Fibroblast of gingiva (primary cell): ENCODE measurements around the gene NTM.
A peak's percentile ranks its signal among the peaks of the same experiment; 100 is the strongest.
"Not testable (repeated sequence)": the region's sequence is repeated elsewhere in the genome, so short reads cannot be mapped to it uniquely, and the experiment has no call there.

Source experiments
- DNase-seq: peaks from one replicate; pipeline ENCODE4 v3.0.0-alpha.2; 2011; ENCODE audit warnings: low read depth

Gene NTM

DNA sequence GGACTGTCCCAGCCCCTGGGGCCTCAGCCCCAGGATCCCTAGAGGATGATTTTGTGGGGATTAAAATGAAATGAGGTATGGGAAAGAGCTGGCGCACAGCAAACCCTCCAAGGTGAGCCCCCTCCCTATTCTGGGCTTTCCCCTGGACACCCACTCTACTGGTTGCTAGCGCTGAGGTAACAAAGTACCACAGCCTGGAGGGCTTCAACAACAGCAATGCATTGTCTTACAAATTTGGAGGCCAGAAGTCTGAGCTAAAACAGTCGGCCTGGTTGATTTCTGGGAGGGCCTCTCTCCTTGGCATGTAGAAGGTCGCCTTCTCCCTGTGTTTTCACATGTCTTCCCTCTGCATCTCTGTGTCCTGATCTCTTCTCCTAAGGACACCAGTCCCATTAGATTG lies 913.6 kb downstream of the NTM start:
- DNase-seq, result no peak

DNA sequence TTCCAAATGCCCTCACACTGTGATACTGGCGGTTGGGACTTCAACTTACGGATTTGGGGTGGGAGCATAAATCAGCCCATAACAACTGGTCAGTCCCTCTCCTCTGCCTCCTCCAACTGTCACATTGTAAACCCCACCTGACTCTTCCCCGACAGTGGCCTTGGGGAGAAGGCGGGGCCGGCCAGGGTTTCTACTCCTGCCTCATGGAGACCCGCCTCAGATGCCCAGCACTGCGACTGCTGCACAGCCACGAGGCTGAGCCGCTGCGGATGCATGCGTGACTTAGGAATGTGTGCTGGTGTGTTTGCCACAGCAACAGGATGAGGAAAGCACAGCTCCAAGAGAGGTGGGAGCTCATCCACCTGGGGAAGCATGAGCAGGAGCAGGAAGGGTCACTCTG lies 914.2 kb downstream of the NTM start:
- no peak for DNase-seq

- DNase-seq, result no peak
These were observed 915.2 kb downstream of the NTM start for GRCh38 chr11:132285631-132286030.

GRCh38 chr11:132286106-132286505 lies 915.7 kb downstream of the NTM start:
- DNase-seq, result no peak

GRCh38 chr11:132288036-132288435 lies 917.6 kb downstream of the NTM start:
- DNase-seq, result no peak

DNA sequence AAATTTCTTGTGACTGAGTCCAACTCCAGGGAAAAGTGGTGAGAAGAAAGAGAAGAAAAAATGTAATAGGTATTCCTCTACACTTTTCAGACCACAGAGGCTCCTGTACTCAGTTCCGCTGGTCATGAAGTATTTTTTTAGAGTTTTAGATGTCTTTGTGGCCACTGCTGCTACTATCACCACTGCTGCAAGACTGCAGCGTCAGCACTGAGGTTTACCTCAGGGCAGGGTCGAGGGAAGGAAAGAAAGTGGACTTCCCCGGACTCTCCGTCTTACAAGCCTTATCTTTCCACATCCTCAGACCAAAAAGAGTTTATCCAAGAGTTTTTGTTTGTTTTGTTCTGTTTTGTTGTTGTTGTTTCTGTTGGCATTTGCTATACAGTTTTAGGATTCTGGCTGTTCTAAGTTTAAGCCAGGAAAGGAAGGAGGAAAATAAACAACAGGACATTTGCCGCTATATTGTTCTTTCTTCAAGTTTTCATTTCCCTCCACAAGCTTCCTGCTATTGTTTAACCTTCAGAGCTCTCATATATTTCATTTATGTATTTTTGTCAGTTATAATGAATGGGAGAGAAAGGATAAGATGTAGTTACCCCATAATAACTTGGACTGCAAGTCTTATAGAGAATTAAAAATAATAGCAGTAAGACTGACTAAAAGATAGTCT lies 919.3 kb downstream of the NTM start:
- DNase-seq, result no peak

DNA sequence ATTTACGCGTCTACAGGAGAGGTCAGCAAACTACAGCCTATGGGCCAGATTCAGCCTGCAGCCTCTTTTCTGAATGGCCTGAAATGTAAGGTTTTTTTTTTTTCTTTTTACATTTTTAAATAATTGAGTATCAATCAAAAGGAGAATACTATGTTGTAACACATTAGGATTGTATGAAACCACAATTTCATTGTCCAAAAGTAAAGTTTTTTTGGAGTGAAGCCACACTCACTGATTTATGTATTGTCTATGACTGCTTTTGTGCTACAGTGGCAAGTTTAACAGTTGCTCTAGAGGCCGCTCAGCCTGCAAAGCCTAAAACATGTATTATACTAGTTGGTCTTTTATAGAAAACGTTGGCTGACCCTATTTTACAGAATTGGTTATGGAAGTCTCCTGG lies 923.2 kb downstream of the NTM start:
- no peak for DNase-seq

- no peak for DNase-seq
These were observed 926.7 kb downstream of the NTM start for GRCh38 chr11:132296946-132297610.

GRCh38 chr11:132298357-132298756 lies 927.9 kb downstream of the NTM start:
- DNase-seq, result no peak

DNA sequence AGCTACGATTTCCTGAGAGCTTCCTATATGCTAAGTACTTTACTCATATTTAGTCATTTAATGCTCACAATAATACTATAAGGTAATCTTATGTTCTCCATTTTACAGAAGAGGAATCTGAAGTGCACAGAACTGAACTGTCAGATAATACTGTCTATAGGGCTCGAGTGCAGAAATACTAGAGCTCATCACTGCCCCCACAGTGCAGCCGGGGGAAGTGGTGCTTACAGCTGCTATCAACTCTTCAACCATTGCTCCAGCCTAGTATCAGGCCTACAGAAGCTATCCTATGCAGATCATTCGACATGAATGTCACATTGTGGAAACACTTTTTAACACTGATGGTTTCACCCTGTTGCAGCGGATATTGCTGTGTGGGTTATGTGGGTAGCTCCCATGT lies 929.9 kb downstream of the NTM start:
- DNase-seq, result no peak

GRCh38 chr11:132301465-132301864 lies 931.0 kb downstream of the NTM start:
- DNase-seq, result no peak

DNA sequence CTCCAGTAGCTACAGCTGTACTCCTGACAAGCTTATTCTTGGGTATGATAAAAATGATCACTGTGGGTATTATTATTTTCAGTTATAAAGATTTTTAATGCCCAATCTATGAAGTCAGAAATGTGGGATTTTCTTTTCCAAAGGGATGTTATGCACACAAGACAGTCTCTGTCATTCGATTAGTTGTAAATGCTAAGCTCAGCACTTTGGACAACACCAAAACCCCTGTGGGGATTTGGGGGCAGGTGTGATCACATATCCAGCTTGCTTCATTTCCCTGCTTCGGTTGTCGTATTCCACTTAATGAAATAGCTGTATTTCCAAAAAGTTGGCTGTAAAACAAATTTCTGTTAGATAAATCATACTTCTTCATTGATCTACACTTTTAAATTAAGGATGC lies 931.5 kb downstream of the NTM start:
- DNase-seq, result no peak

GRCh38 chr11:132307309-132308020 lies 937.0 kb downstream of the NTM start:
- no peak for DNase-seq

GRCh38 chr11:132310390-132311375 lies 940.3 kb downstream of the NTM start:
- no peak for DNase-seq

DNA sequence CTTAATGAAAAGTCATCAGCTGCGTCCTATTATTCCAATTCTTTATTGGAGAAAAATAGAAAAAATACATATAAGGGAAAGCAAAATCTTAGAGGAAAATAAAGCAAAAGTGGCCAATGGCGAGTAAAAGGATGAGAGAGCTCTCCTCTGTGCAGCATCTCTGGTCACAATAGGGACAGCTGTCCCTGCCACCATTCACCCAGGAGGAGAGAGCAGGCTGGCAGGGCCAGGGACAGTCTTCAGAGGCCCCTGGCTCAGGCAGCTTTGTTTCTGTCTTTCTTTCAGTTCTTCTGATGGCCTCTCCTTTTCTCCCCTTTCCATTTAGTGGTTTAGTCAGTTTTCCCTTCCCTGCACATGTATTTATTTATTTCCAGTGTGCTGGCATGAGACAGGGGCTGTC lies 941.3 kb downstream of the NTM start:
- DNase-seq, result no peak

- DNase-seq, result no peak
These were observed 941.7 kb downstream of the NTM start for GRCh38 chr11:132312161-132312560.

- peak; percentile 36 for DNase-seq
These were observed 942.3 kb downstream of the NTM start for GRCh38 chr11:132312701-132313111.

- no peak for DNase-seq
These were observed 944.6 kb downstream of the NTM start for GRCh38 chr11:132314911-132315455.

GRCh38 chr11:132315696-132316095 lies 945.3 kb downstream of the NTM start:
- DNase-seq, result no peak

DNA sequence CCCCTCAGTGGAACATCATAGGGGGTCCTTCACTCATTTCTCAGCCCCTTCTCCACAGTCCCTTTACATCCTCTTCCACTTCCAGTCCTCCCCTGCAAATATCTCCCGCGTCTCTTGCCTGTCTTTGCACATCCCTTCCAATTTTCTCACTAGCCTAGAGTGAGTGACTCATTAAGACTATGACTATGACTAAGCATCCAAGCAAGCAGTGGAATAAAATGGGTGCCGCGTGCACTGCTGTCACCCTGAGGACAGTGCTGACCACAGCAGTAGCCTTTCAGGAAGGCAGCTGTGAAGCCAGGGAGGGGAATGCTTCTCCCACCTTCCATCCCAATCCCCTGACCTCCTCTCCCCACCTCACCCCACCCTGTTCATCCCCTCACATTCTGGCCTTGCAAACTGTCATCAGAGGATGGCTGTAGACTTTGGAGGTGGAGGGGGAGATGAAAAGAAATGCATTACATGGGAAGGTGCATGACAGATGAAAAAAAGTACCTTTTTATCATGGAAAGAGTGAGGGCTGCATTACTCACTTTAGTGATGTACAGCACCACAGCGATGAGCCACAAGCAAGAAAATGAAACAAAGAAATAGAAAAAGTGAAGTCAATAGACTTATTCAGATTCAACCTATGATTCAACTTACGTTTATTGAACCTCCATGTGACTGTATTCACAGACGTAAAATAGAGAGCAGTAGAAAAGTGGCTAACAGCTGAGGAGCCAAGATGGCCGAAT lies 948.2 kb downstream of the NTM start:
- DNase-seq, result no peak

DNA sequence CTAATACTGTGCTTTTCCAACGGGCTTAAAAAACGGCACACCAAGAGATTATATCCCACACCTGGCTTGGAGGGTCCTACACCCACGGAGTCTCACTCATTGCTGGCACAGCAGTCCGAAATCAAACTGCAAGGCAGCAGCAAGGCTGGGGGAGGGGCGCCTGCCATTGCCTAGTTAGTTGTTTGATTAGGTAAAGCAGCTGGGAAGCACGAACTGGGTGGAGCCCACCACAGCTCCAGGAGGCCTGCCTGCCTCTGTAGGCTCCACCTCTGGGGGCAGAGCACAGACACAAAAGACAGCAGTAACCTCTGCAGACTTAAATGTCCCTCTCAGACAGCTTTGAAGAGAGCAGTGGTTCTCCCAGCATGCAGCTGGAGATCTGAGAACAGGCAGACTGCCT lies 949.0 kb downstream of the NTM start:
- DNase-seq, result not testable (repeated sequence)
